KMS-11 (cell line): ENCODE measurements around the gene MBOAT1.

ENCODE experiments used
- H2AFZ ChIP-seq: fragments of 200-600 bp; sonication (generic); 2 replicates; pipeline ENCODE4 v1.6.1; 2016; ENCODE audit warnings: antibody characterized with exemption, mixed run types, low read depth
- H3K27ac ChIP-seq: fragments of 200-600 bp; sonication (generic); 2 replicates; pipeline ENCODE4 v1.6.1; 2016; ENCODE audit warnings: mild to moderate bottlenecking, mixed run types
- H3K27me3 ChIP-seq: fragments of 200-600 bp; sonication (generic); 2 replicates; pipeline ENCODE4 v1.6.1; 2017; ENCODE audit warnings: mild to moderate bottlenecking, low read depth, mixed run types, moderate library complexity; ENCODE audit not compliant: insufficient read depth
- H3K36me3 ChIP-seq: fragments of 200-600 bp; sonication (generic); 2 replicates; pipeline ENCODE4 v1.6.1; 2017; ENCODE audit warnings: mild to moderate bottlenecking, mixed run types; ENCODE audit not compliant: insufficient read depth
- H3K4me1 ChIP-seq: fragments of 200-600 bp; sonication (generic); 2 replicates; pipeline ENCODE4 v1.6.1; 2016; ENCODE audit warnings: mild to moderate bottlenecking, low read depth, mixed run types; ENCODE audit not compliant: poor library complexity, severe bottlenecking
- H3K4me2 ChIP-seq: fragments of 200-600 bp; sonication (generic); 2 replicates; pipeline ENCODE4 v1.7.0; 2016; ENCODE audit warnings: mild to moderate bottlenecking, mixed run types
- H3K4me3 ChIP-seq: fragments of 200-600 bp; sonication (generic); IDR thresholded peaks from 2 replicates; pipeline ENCODE4 v1.6.1; 2017; ENCODE audit warnings: low read depth, low read length, mixed read lengths; ENCODE audit not compliant: insufficient read depth
- H3K79me2 ChIP-seq: fragments of 200-600 bp; sonication (generic); 2 replicates; pipeline ENCODE4 v1.6.1; 2016; ENCODE audit warnings: low read depth, mixed run types; ENCODE audit not compliant: insufficient read depth
- H3K9ac ChIP-seq: fragments of 200-600 bp; sonication (generic); 2 replicates; pipeline ENCODE4 v1.6.1; 2016; ENCODE audit warnings: mild to moderate bottlenecking, mixed run types
- H4K20me1 ChIP-seq: fragments of 200-600 bp; sonication (generic); 2 replicates; pipeline ENCODE4 v1.6.1; 2016; ENCODE audit warnings: mild to moderate bottlenecking, mixed run types; ENCODE audit not compliant: insufficient read depth
- TF ChIP-seq, protein P1 (sequence below): fragments of 200-600 bp; sonication (generic); conservative IDR thresholded peaks from 2 replicates; pipeline ENCODE4 v1.6.1; 2017; ENCODE audit warnings: low read depth, mild to moderate bottlenecking, antibody characterized with exemption, low read length, moderate library complexity, mixed read lengths

Gene MBOAT1

GRCh38 chr6:20117474-20117873 lies 94.8 kb downstream of the MBOAT1 start:
- Histone ChIP-seq H2AFZ (no peak overlapping the region), H3K4me3 (no peak overlapping the region), H3K4me1 (peaks cover 4% of the 10 kb centered on the region), H3K27ac (no peak overlapping the region), H3K79me2 (no peaks in the 10 kb centered on the region), H3K27me3 (no peaks in the 10 kb centered on the region), H3K9ac (no peak overlapping the region), H3K4me2 (no peak overlapping the region), H3K36me3 (no peaks in the 10 kb centered on the region), H4K20me1 (no peaks in the 10 kb centered on the region)
- TF ChIP-seq, protein P1, sequence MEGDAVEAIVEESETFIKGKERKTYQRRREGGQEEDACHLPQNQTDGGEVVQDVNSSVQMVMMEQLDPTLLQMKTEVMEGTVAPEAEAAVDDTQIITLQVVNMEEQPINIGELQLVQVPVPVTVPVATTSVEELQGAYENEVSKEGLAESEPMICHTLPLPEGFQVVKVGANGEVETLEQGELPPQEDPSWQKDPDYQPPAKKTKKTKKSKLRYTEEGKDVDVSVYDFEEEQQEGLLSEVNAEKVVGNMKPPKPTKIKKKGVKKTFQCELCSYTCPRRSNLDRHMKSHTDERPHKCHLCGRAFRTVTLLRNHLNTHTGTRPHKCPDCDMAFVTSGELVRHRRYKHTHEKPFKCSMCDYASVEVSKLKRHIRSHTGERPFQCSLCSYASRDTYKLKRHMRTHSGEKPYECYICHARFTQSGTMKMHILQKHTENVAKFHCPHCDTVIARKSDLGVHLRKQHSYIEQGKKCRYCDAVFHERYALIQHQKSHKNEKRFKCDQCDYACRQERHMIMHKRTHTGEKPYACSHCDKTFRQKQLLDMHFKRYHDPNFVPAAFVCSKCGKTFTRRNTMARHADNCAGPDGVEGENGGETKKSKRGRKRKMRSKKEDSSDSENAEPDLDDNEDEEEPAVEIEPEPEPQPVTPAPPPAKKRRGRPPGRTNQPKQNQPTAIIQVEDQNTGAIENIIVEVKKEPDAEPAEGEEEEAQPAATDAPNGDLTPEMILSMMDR, result no peak

GRCh38 chr6:20116792-20117191 lies 95.5 kb downstream of the MBOAT1 start:
- no peaks in the 10 kb centered on the region for H4K20me1 ChIP-seq
- no peaks in the 10 kb centered on the region for H3K79me2 ChIP-seq
- H3K36me3 ChIP-seq, result no peaks in the 10 kb centered on the region
- H3K27me3 ChIP-seq, result no peaks in the 10 kb centered on the region
- no peak overlapping the region for H3K4me2 ChIP-seq
- H3K4me1 ChIP-seq, result peaks cover 4% of the 10 kb centered on the region
- no peak overlapping the region for H3K4me3 ChIP-seq
- no peak overlapping the region for H3K27ac ChIP-seq
- TF ChIP-seq, protein P1, result no peak
- no peak overlapping the region for H3K9ac ChIP-seq
- H2AFZ ChIP-seq, result no peak overlapping the region

DNA sequence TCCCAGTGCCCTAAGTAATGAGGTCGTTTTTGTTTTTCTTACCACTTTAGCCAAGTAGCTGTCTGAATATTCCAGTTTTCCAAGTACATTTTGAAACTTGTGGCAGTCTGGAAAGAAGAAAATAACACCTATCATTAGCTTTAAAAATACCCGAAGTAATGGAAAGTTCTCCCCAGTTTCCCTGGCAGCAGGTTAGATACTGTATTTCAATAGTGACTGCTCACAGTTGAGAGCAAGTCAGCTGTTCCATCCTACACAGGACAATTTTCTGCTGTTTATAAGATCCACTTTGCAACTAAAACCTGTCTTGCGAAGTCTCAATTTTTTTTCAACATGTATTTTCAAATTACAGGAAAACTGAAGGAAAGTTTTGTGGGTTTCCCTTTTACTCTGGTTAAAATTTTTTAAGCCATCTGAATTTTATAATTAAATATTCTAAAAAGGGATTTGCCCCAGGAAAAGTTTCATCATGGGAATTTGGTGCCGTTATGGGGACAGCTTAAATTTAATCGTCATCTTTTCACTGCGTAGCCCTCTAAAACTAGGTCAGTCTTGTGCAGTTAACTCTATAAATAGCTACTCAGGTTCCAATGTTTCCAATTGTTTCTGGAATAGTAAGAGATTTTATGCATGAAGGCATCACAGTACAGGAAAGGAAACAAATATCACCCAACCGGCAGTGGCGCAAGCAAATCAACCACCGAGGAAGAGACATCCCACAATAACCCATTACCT lies 96.9 kb downstream of the MBOAT1 start:
- Histone ChIP-seq H3K4me2 (no peak overlapping the region), H2AFZ (no peak overlapping the region), H3K36me3 (no peaks in the 10 kb centered on the region), H3K79me2 (no peaks in the 10 kb centered on the region), H3K4me3 (no peak overlapping the region), H3K27ac (no peak overlapping the region), H3K9ac (no peak overlapping the region), H3K27me3 (no peaks in the 10 kb centered on the region), H4K20me1 (no peaks in the 10 kb centered on the region), H3K4me1 (peaks cover 4% of the 10 kb centered on the region)
- TF ChIP-seq, protein P1, result no peak

- no peaks in the 10 kb centered on the region for H3K79me2 ChIP-seq
- no peaks in the 10 kb centered on the region for H4K20me1 ChIP-seq
- no peak overlapping the region for H2AFZ ChIP-seq
- H3K9ac ChIP-seq, result no peak overlapping the region
- TF ChIP-seq, protein P1, result no peak
- H3K4me3 ChIP-seq, result no peak overlapping the region
- H3K36me3 ChIP-seq, result no peaks in the 10 kb centered on the region
- no peaks in the 10 kb centered on the region for H3K27me3 ChIP-seq
- H3K4me2 ChIP-seq, result no peak overlapping the region
- H3K27ac ChIP-seq, result no peak overlapping the region
- peaks cover 4% of the 10 kb centered on the region for H3K4me1 ChIP-seq
These were observed 98.5 kb downstream of the MBOAT1 start for GRCh38 chr6:20113649-20114224.
